ENCODE results near the gene ARTN. TPM values are rescaled to one million over a fixed set of nuclear protein-coding genes. Genes with fewer than 3 reads are reported as not detected.

ARTN gene
- polyA plus RNA-seq, 1 donor from 2014 or later = not detected

- Mint-ChIP-seq H3K9me3 (no peaks in the 10 kb centered on the region), H3K4me3 (no peak overlapping the region), H3K27me3 (peaks cover 3% of the 10 kb centered on the region), H3K4me1 (peaks cover 17 to 38% (median 24%) of the 10 kb centered on the region in 3 donors), H3K27ac (no peak overlapping the region), H3K36me3 (peaks cover 9% of the 10 kb centered on the region)
Observed at GRCh38 chr1:43979261-43979527, 45.6 kb downstream of the ARTN start.

- Mint-ChIP-seq H3K4me1 (peaks cover 14 to 37% (median 24%) of the 10 kb centered on the region in 3 donors), H3K27ac (peak overlapping the region in 2 of 3 donors; percentile 36 to 49), H3K9me3 (no peaks in the 10 kb centered on the region)
Observed at GRCh38 chr1:43979528-43980254, 46.1 kb downstream of the ARTN start.

GRCh38 chr1:43980255-43981134, 46.9 kb downstream of the ARTN start:
- Mint-ChIP-seq H3K36me3 (peaks cover 9% of the 10 kb centered on the region), H3K4me3 (peak overlapping the region; percentile 34 to 97 (median 88)), H3K4me1 (peaks cover 14 to 37% (median 24%) of the 10 kb centered on the region in 3 donors), H3K27ac (peak overlapping the region in 2 of 3 donors; percentile 36 to 49), H3K27me3 (peaks cover 3% of the 10 kb centered on the region), H3K9me3 (no peaks in the 10 kb centered on the region)

More at GRCh38 chr1:43979528-43980254, 46.1 kb downstream of the ARTN start:
- H3K36me3 Mint-ChIP-seq = peaks cover 9% of the 10 kb centered on the region
- peak overlapping the region; percentile 34 to 97 (median 88) for H3K4me3 Mint-ChIP-seq
- H3K27me3 Mint-ChIP-seq = peaks cover 3% of the 10 kb centered on the region

DNA sequence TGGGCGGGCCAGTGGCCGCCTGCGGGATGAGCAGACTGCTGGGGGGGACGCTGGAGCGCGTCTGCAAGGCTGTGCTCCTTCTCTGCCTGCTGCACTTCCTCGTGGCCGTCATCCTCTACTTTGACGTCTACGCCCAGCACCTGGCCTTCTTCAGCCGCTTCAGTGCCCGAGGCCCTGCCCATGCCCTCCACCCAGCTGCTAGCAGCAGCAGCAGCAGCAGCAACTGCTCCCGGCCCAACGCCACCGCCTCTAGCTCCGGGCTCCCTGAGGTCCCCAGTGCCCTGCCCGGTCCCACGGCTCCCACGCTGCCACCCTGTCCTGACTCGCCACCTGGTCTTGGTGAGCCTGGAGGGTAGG, 47.5 kb downstream of the ARTN start:
- Mint-ChIP-seq H3K4me3 (peak overlapping the region in 2 of 4 donors; percentile 16 to 34), H3K27ac (no peak overlapping the region), H3K4me1 (peaks cover 14 to 34% (median 20%) of the 10 kb centered on the region in 3 donors), H3K9me3 (no peaks in the 10 kb centered on the region), H3K36me3 (peaks cover 9% of the 10 kb centered on the region), H3K27me3 (peaks cover 3% of the 10 kb centered on the region)

DNA sequence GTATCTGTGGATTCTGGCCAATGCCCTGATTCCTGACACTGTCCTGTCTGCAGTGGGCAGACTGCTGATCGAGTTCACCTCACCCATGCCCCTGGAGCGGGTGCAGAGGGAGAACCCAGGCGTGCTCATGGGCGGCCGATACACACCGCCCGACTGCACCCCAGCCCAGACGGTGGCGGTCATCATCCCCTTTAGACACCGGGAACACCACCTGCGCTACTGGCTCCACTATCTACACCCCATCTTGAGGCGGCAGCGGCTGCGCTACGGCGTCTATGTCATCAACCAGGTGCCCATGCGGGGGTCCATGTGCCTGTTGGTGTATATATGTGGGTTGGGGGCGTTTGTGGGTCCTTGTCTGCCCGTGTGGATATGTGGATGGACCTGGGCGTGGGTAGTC, 48.0 kb downstream of the ARTN start:
- no peak overlapping the region for H3K27ac Mint-ChIP-seq
- H3K4me1 Mint-ChIP-seq = peaks cover 14 to 29% (median 20%) of the 10 kb centered on the region in 3 donors
- peaks cover 3% of the 10 kb centered on the region for H3K27me3 Mint-ChIP-seq
- H3K4me3 Mint-ChIP-seq = peak overlapping the region in 2 of 4 donors; percentile 25 to 34
- no peaks in the 10 kb centered on the region for H3K9me3 Mint-ChIP-seq
- peaks cover 9% of the 10 kb centered on the region for H3K36me3 Mint-ChIP-seq

DNA sequence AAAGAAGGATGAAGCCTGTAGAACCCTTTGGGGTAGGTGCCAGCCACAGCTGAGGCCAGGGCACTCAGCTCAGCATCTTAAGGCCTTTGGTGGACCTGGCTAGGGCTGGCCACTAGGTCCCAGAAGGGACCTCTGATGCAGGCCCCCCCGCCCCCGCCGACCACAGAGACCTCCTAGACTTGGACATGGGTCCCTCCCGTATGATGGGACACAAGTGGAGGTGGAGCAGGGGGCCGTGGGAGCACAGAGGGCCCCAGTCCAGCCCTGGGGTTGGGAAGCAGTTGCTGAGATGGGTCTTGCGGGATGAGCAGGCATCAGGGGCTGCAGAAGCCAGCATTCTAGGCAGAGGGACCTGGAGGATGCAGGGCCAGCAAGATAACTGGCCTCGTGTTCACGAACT, 48.6 kb downstream of the ARTN start:
- peaks cover 3% of the 10 kb centered on the region for H3K27me3 Mint-ChIP-seq
- peaks cover 4% of the 10 kb centered on the region for H3K36me3 Mint-ChIP-seq
- H3K4me1 Mint-ChIP-seq = peaks cover 10 to 23% (median 15%) of the 10 kb centered on the region in 3 donors
- H3K9me3 Mint-ChIP-seq = no peaks in the 10 kb centered on the region
- no peak overlapping the region for H3K27ac Mint-ChIP-seq
- peak overlapping the region in 1 of 4 donors; percentile 71 for H3K4me3 Mint-ChIP-seq

- Mint-ChIP-seq H3K27me3 (peaks cover 3% of the 10 kb centered on the region), H3K4me3 (peak overlapping the region in 1 of 4 donors; percentile 71), H3K27ac (peak overlapping the region in 1 of 3 donors; percentile 32)
Observed at GRCh38 chr1:43982808-43983207, 49.2 kb downstream of the ARTN start.

GRCh38 chr1:43983253-43983899, 49.8 kb downstream of the ARTN start:
- H3K4me1 Mint-ChIP-seq = peaks cover 0 to 14% (median 8%) of the 10 kb centered on the region in 3 donors
- H3K36me3 Mint-ChIP-seq = peaks cover 4% of the 10 kb centered on the region
- H3K27me3 Mint-ChIP-seq = peaks cover 3% of the 10 kb centered on the region
- H3K9me3 Mint-ChIP-seq = no peaks in the 10 kb centered on the region
- peak overlapping the region in 1 of 4 donors; percentile 71 for H3K4me3 Mint-ChIP-seq
- H3K27ac Mint-ChIP-seq = peak overlapping the region in 1 of 3 donors; percentile 32

More at GRCh38 chr1:43982808-43983207, 49.2 kb downstream of the ARTN start:
- no peaks in the 10 kb centered on the region for H3K9me3 Mint-ChIP-seq
- H3K4me1 Mint-ChIP-seq = peaks cover 4 to 18% (median 11%) of the 10 kb centered on the region in 3 donors
- peaks cover 4% of the 10 kb centered on the region for H3K36me3 Mint-ChIP-seq

DNA sequence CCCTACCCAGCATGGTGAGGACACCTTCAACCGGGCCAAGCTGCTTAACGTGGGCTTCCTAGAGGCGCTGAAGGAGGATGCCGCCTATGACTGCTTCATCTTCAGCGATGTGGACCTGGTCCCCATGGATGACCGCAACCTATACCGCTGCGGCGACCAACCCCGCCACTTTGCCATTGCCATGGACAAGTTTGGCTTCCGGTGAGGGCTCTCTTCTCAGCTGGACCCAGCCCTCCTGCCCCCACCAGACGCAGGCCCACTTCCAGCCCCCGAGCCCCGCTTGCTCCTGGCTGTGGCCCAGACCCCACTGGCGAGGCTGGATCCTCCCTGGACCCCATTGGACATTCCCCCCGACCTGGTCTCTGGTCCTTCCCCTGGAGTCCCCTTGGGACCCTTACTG, 51.3 kb downstream of the ARTN start:
- Mint-ChIP-seq H3K9me3 (no peaks in the 10 kb centered on the region), H3K27ac (no peak overlapping the region), H3K27me3 (peaks cover 3% of the 10 kb centered on the region), H3K36me3 (peaks cover 3% of the 10 kb centered on the region), H3K4me3 (no peak overlapping the region), H3K4me1 (peaks cover 0 to 8% (median 4%) of the 10 kb centered on the region in 3 donors)

GRCh38 chr1:43985984-43986595, 52.5 kb downstream of the ARTN start:
- no peaks in the 10 kb centered on the region for H3K27me3 Mint-ChIP-seq
- no peak overlapping the region for H3K27ac Mint-ChIP-seq
- peaks cover 2% of the 10 kb centered on the region for H3K36me3 Mint-ChIP-seq
- no peaks in the 10 kb centered on the region for H3K9me3 Mint-ChIP-seq
- peaks cover 2 to 3% (median 3%) of the 10 kb centered on the region in 3 donors for H3K4me1 Mint-ChIP-seq
- H3K4me3 Mint-ChIP-seq = no peak overlapping the region

GRCh38 chr1:43986712-43987111, 53.1 kb downstream of the ARTN start:
- Mint-ChIP-seq H3K27me3 (no peaks in the 10 kb centered on the region), H3K36me3 (peaks cover 2% of the 10 kb centered on the region), H3K9me3 (no peaks in the 10 kb centered on the region), H3K4me1 (peaks cover 3 to 7% (median 5%) of the 10 kb centered on the region in 3 donors), H3K4me3 (peak overlapping the region in 2 of 4 donors; percentile 44 to 50), H3K27ac (no peak overlapping the region)

Other genes starting within 250 kb of the ARTN start
- gene ST3GAL3, start 226.3 kb upstream of the ARTN start, polyA plus RNA-seq = 14.3 TPM
- gene IPO13, start 13.1 kb downstream of the ARTN start, polyA plus RNA-seq = 14.9 TPM
- 38.4 TPM for gene DPH2, start 36.2 kb downstream of the ARTN start, polyA plus RNA-seq
- 261 TPM for gene ATP6V0B, start 41.2 kb downstream of the ARTN start, polyA plus RNA-seq
- gene B4GALT2, start 45.4 kb downstream of the ARTN start, polyA plus RNA-seq = 1.0 TPM
- 5.3 TPM for gene CCDC24, start 57.8 kb downstream of the ARTN start, polyA plus RNA-seq
- gene SLC6A9, start 97.7 kb downstream of the ARTN start, polyA plus RNA-seq = 0.19 TPM
- gene KLF17, start 185.0 kb downstream of the ARTN start, polyA plus RNA-seq = not detected
- not detected for gene KLF18, start 207.8 kb downstream of the ARTN start, polyA plus RNA-seq

Data from IgD-negative memory B cell (primary cell).